ENCODE measurements around the gene SLC16A8.
"Not testable (repeated sequence)": the region's sequence is repeated elsewhere in the genome, so short reads cannot be mapped to it uniquely, and the experiment has no call there.

SLC16A8 gene

GRCh38 chr22:38079804-38080203 lies 4.2 kb downstream of the SLC16A8 start:
- Histone ChIP-seq H2AFZ (ENCODE audit: low read length) (no peak overlapping the region), H3K4me3 (ENCODE audit: low read length) (no peak overlapping the region), H3K27ac (ENCODE audit: low read length) (no peak overlapping the region), H4K20me1 (ENCODE audit: insufficient read depth, low read length) (no peaks in the 10 kb centered on the region), H3K36me3 (replicated peaks; ENCODE audit: insufficient read depth, low read length) (no peaks in the 10 kb centered on the region), H3K9me2 (replicated peaks; ENCODE audit: insufficient read depth, low read length) (no peaks in the 10 kb centered on the region), H3F3A (ENCODE audit: insufficient read depth, low read length) (no peaks in the 10 kb centered on the region), H3K79me2 (ENCODE audit: low read length) (no peaks in the 10 kb centered on the region), H3K9ac (ENCODE audit: low read length) (no peak overlapping the region), H3K4me1 (ENCODE audit: low read length) (no peaks in the 10 kb centered on the region), H3K9me3 (replicated peaks; ENCODE audit: insufficient read depth, low read length) (no peaks in the 10 kb centered on the region), H3K4me2 (ENCODE audit: low read depth, low read length) (no peak overlapping the region), H3K27me3 (replicated peaks; ENCODE audit: insufficient read depth, low read length) (no peaks in the 10 kb centered on the region; the same call in 1 of the 2 replicates)
- TF ChIP-seq, protein P1, sequence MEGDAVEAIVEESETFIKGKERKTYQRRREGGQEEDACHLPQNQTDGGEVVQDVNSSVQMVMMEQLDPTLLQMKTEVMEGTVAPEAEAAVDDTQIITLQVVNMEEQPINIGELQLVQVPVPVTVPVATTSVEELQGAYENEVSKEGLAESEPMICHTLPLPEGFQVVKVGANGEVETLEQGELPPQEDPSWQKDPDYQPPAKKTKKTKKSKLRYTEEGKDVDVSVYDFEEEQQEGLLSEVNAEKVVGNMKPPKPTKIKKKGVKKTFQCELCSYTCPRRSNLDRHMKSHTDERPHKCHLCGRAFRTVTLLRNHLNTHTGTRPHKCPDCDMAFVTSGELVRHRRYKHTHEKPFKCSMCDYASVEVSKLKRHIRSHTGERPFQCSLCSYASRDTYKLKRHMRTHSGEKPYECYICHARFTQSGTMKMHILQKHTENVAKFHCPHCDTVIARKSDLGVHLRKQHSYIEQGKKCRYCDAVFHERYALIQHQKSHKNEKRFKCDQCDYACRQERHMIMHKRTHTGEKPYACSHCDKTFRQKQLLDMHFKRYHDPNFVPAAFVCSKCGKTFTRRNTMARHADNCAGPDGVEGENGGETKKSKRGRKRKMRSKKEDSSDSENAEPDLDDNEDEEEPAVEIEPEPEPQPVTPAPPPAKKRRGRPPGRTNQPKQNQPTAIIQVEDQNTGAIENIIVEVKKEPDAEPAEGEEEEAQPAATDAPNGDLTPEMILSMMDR (IDR thresholded peaks at IDR 0.05; ENCODE audit: low read length): no peak
- TF ChIP-seq EZH2phosphoT487 (IDR thresholded peaks at IDR 0.05; ENCODE audit: low read length) (no peak), EZH2 (optimal IDR thresholded peaks at IDR 0.05; ENCODE audit: low read depth, low read length) (no peak)
- DNase-seq: no peak

DNA sequence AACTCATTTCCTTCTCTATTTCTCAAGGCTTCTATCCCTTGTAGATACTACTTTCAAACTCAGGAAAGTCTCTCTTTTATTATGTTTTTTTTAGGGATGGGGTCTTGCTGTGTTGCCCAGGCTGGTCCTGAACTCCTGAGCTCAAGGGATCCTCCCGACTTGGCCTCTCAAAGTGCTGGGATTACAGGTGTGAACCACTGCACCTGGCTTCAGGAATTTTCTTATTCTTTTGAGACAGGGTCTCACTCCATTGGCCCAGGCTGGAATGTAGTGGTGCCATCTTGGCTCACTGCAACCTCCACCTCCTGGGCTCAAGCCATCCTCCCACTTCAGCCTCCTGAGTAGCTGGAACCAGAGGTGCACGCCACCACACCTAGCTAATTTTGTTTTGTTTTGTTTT lies 4.8 kb downstream of the SLC16A8 start:
- H3F3A ChIP-seq (ENCODE audit: insufficient read depth, low read length); H3K27ac ChIP-seq (ENCODE audit: low read length); H2AFZ ChIP-seq (ENCODE audit: low read length); H3K9ac ChIP-seq (ENCODE audit: low read length); H4K20me1 ChIP-seq (ENCODE audit: insufficient read depth, low read length); H3K9me3 ChIP-seq (replicated peaks; ENCODE audit: insufficient read depth, low read length); H3K27me3 ChIP-seq (replicated peaks; ENCODE audit: insufficient read depth, low read length); H3K4me1 ChIP-seq (ENCODE audit: low read length); H3K4me3 ChIP-seq (ENCODE audit: low read length); H3K79me2 ChIP-seq (ENCODE audit: low read length); H3K36me3 ChIP-seq (replicated peaks; ENCODE audit: insufficient read depth, low read length); H3K9me2 ChIP-seq (replicated peaks; ENCODE audit: insufficient read depth, low read length); H3K4me2 ChIP-seq (ENCODE audit: low read depth, low read length); DNase-seq: not testable (repeated sequence)

- Histone ChIP-seq H2AFZ (ENCODE audit: low read length) (no peak overlapping the region), H3K4me2 (ENCODE audit: low read depth, low read length) (no peak overlapping the region), H3K4me3 (ENCODE audit: low read length) (no peak overlapping the region), H3K79me2 (ENCODE audit: low read length) (no peaks in the 10 kb centered on the region), H3K9me2 (replicated peaks; ENCODE audit: insufficient read depth, low read length) (no peaks in the 10 kb centered on the region), H4K20me1 (ENCODE audit: insufficient read depth, low read length) (no peaks in the 10 kb centered on the region), H3K27ac (ENCODE audit: low read length) (no peak overlapping the region), H3K9me3 (replicated peaks; ENCODE audit: insufficient read depth, low read length) (no peaks in the 10 kb centered on the region), H3K27me3 (replicated peaks; ENCODE audit: insufficient read depth, low read length) (no peaks in the 10 kb centered on the region; the same call in 1 of the 2 replicates), H3K4me1 (ENCODE audit: low read length) (no peaks in the 10 kb centered on the region), H3K9ac (ENCODE audit: low read length) (no peak overlapping the region), H3F3A (ENCODE audit: insufficient read depth, low read length) (no peaks in the 10 kb centered on the region), H3K36me3 (replicated peaks; ENCODE audit: insufficient read depth, low read length) (no peaks in the 10 kb centered on the region)
- TF ChIP-seq, protein P1 (IDR thresholded peaks at IDR 0.05; ENCODE audit: low read length): no peak
- TF ChIP-seq EZH2 (optimal IDR thresholded peaks at IDR 0.05; ENCODE audit: low read depth, low read length) (no peak), EZH2phosphoT487 (IDR thresholded peaks at IDR 0.05; ENCODE audit: low read length) (no peak)
- DNase-seq: no peak
Measured at GRCh38 chr22:38078046-38078840, 5.7 kb downstream of the SLC16A8 start.

GRCh38 chr22:38077595-38077994 lies 6.4 kb downstream of the SLC16A8 start:
- TF ChIP-seq EZH2 (optimal IDR thresholded peaks at IDR 0.05; ENCODE audit: low read depth, low read length) (no peak), EZH2phosphoT487 (IDR thresholded peaks at IDR 0.05; ENCODE audit: low read length) (no peak)
- TF ChIP-seq, protein P1 (IDR thresholded peaks at IDR 0.05; ENCODE audit: low read length): no peak
- no peaks in the 10 kb centered on the region for H4K20me1 ChIP-seq (ENCODE audit: insufficient read depth, low read length)
- no peak overlapping the region for H3K4me3 ChIP-seq (ENCODE audit: low read length)
- no peak overlapping the region for H3K27ac ChIP-seq (ENCODE audit: low read length)
- no peak overlapping the region for H3K4me2 ChIP-seq (ENCODE audit: low read depth, low read length)
- DNase-seq: no peak
- H3K9ac ChIP-seq (ENCODE audit: low read length): no peak overlapping the region
- no peaks in the 10 kb centered on the region; the same call in 1 of the 2 replicates for H3K27me3 ChIP-seq (replicated peaks; ENCODE audit: insufficient read depth, low read length)
- H3K9me3 ChIP-seq (replicated peaks; ENCODE audit: insufficient read depth, low read length): no peaks in the 10 kb centered on the region
- H2AFZ ChIP-seq (ENCODE audit: low read length): no peak overlapping the region
- no peaks in the 10 kb centered on the region for H3K4me1 ChIP-seq (ENCODE audit: low read length)
- H3F3A ChIP-seq (ENCODE audit: insufficient read depth, low read length): no peaks in the 10 kb centered on the region
- H3K79me2 ChIP-seq (ENCODE audit: low read length): no peaks in the 10 kb centered on the region
- no peaks in the 10 kb centered on the region for H3K9me2 ChIP-seq (replicated peaks; ENCODE audit: insufficient read depth, low read length)
- no peaks in the 10 kb centered on the region for H3K36me3 ChIP-seq (replicated peaks; ENCODE audit: insufficient read depth, low read length)
